Activated CD8-positive, alpha-beta T cell treated with anti-CD3 and anti-CD28 coated beads for 36 hours (primary cell): ENCODE measurements around the gene FXYD1. TPM values are rescaled to one million over a fixed set of nuclear protein-coding genes. Genes with fewer than 3 reads are reported as not detected.

ENCODE experiments used
- ATAC-seq: fragments of 200-7000 bp; cut with Tn5 transposase; one replicate; pipeline ENCODE4 v1.10.0; 2021; ENCODE audit warnings: mild to moderate bottlenecking, moderate library complexity
- CTCF ChIA-PET: fragments of 350-600 bp; sonication (Branson Sonifier 250); formaldehyde crosslinking; loops from one replicate; lab custom pipeline; 2021; ENCODE audit warnings: antibody characterized with exemption; lab: Charles Lee
- POLR2A ChIA-PET: fragments of 350-600 bp; sonication (Branson Sonifier 250); formaldehyde crosslinking; loops from one replicate; lab custom pipeline; 2021; ENCODE audit warnings: antibody characterized with exemption; lab: Charles Lee
- DNase-seq: peaks from one replicate; pipeline ENCODE4 v3.0.0-alpha.2; 2020
- H3K27ac Mint-ChIP-seq: one replicate; pipeline ENCODE4 v1.8.0; 2021; ENCODE audit warnings: mild to moderate bottlenecking, mixed read lengths
- H3K27me3 Mint-ChIP-seq: one replicate; pipeline ENCODE4 v1.8.0; 2021; ENCODE audit warnings: mixed read lengths
- H3K36me3 Mint-ChIP-seq: one replicate; pipeline ENCODE4 v1.8.0; 2021; ENCODE audit warnings: low read depth, mixed read lengths
- H3K4me1 Mint-ChIP-seq: one replicate; pipeline ENCODE4 v1.8.0; 2021; ENCODE audit warnings: low read depth, mixed read lengths
- H3K4me3 Mint-ChIP-seq: one replicate; pipeline ENCODE4 v1.8.0; 2021; ENCODE audit warnings: mild to moderate bottlenecking, moderate library complexity, mixed read lengths
- H3K9me3 Mint-ChIP-seq: one replicate; pipeline ENCODE4 v1.8.0; 2021; ENCODE audit warnings: mixed read lengths
- CTCF ChIP-seq: fragments of 200-600 bp; IDR thresholded peaks from one replicate; pipeline ENCODE4 v1.8.0; 2022; ENCODE audit warnings: antibody characterized with exemption, mild to moderate bottlenecking
- intact Hi-C: fragments of 100-400 bp; cut with micrococcal nuclease; formaldehyde crosslinking; loops from one replicate; pipeline ENCODE4 v1.10.0; 2022
- total RNA-seq, 2 experiments: library from RNA; stranded (reverse); gene quantifications; one replicate each; pipeline ENCODE4 v1.2.3, GENCODE V29; 2021

The FXYD1 gene
- total RNA-seq, 2 experiments from 2014 or later = 1.9 TPM; not detected in 1

GRCh38 chr19:35164418-35164817 is 25.8 kb downstream of the FXYD1 start:
- intact Hi-C loops = no loop called here
- DNase-seq (no peak), ATAC-seq (no peak)
- CTCF ChIA-PET = interaction anchor here (1.0 kb wide), 1 partner anchor 11 kb away, joined by 5 read pairs; no protein-coding TSS in a partner anchor
- no peak overlapping the region for H3K4me3 Mint-ChIP-seq
- H3K36me3 Mint-ChIP-seq = peaks cover 97% of the 10 kb centered on the region
- no peaks in the 10 kb centered on the region for H3K27me3 Mint-ChIP-seq
- H3K9me3 Mint-ChIP-seq = peaks cover 49% of the 10 kb centered on the region
- H3K27ac Mint-ChIP-seq = peak overlapping the region; percentile 25
- H3K4me1 Mint-ChIP-seq = peaks cover 35% of the 10 kb centered on the region
- POLR2A ChIA-PET = interaction anchor here (0.8 to 1.4 kb wide), 4 partner anchors 10 to 51 kb away, joined by 3 to 4 read pairs (median 3); no protein-coding TSS in a partner anchor
- TF ChIP-seq CTCF = no peak

GRCh38 chr19:35165200-35166058 is 26.8 kb downstream of the FXYD1 start:
- peaks cover 36% of the 10 kb centered on the region for H3K4me1 Mint-ChIP-seq
- ChIA-PET POLR2A (interaction anchor here (2.7 to 2.9 kb wide), 2 partner anchors 7 to 9 kb away, joined by 9 read pairs; no protein-coding TSS in a partner anchor), CTCF (interaction anchor here (1.4 kb wide), 1 partner anchor 11 kb away, joined by 6 read pairs; the partner anchor contains the start of gene FXYD5)
- no peaks in the 10 kb centered on the region for H3K27me3 Mint-ChIP-seq
- no peak for TF ChIP-seq CTCF
- intact Hi-C loops = no loop called here
- no peak for ATAC-seq
- peak overlapping the region; percentile 55 for H3K27ac Mint-ChIP-seq
- no peak overlapping the region for H3K4me3 Mint-ChIP-seq
- peaks cover 49% of the 10 kb centered on the region for H3K9me3 Mint-ChIP-seq
- no peak for DNase-seq
- peaks cover 94% of the 10 kb centered on the region for H3K36me3 Mint-ChIP-seq

- DNase-seq (no peak), ATAC-seq (no peak)
- TF ChIP-seq CTCF = no peak
- peaks cover 35% of the 10 kb centered on the region for H3K4me1 Mint-ChIP-seq
- peak overlapping the region; percentile 83 for H3K27ac Mint-ChIP-seq
- no peak overlapping the region for H3K4me3 Mint-ChIP-seq
- ChIA-PET CTCF (interaction anchor here (1.3 to 1.9 kb wide), 3 partner anchors 12 to 100 kb away, joined by 3 to 7 read pairs (median 6); partner anchors contain the start of gene FXYD5), POLR2A (interaction anchor here (0.7 to 2.9 kb wide), 8 partner anchors 8 to 84 kb away, joined by 3 to 9 read pairs (median 5); partner anchors contain the start of gene FXYD5)
- peaks cover 46% of the 10 kb centered on the region for H3K9me3 Mint-ChIP-seq
- no peaks in the 10 kb centered on the region for H3K27me3 Mint-ChIP-seq
- intact Hi-C loops = no loop called here
- H3K36me3 Mint-ChIP-seq = peaks cover 91% of the 10 kb centered on the region
Observed at GRCh38 chr19:35166100-35167063, 27.8 kb downstream of the FXYD1 start.

- peaks cover 39% of the 10 kb centered on the region for H3K4me1 Mint-ChIP-seq
- CTCF ChIA-PET = interaction anchor here (1.3 to 1.9 kb wide), 3 partner anchors 13 to 101 kb away, joined by 3 to 7 read pairs (median 6); partner anchors contain the start of gene FXYD5
Observed at GRCh38 chr19:35167251-35168119, 28.9 kb downstream of the FXYD1 start.

More at GRCh38 chr19:35167251-35168119, 28.9 kb downstream of the FXYD1 start:
- DNase-seq (no peak), ATAC-seq (peak; percentile 30)
- H3K4me3 Mint-ChIP-seq = no peak overlapping the region
- peaks cover 38% of the 10 kb centered on the region for H3K9me3 Mint-ChIP-seq
- POLR2A ChIA-PET = interaction anchor here (0.6 to 2.9 kb wide), 11 partner anchors 9 to 798 kb away, joined by 3 to 9 read pairs (median 5); partner anchors contain the start of gene FXYD5
- H3K36me3 Mint-ChIP-seq = peaks cover 88% of the 10 kb centered on the region
- TF ChIP-seq CTCF = no peak
- intact Hi-C loops = no loop called here
- no peaks in the 10 kb centered on the region for H3K27me3 Mint-ChIP-seq
- H3K27ac Mint-ChIP-seq = peak overlapping the region; percentile 83
